WERI-Rb-1 (cell line): Measurements from ENCODE around the gene ETV7.
A peak's percentile ranks its signal among the peaks of the same experiment; 100 is the strongest.

ENCODE experiments used
- DNase-seq: peaks from one replicate; pipeline ENCODE4 v3.0.0-alpha.2; 2020
- H3K27ac ChIP-seq: fragments of 250-450 bp; sonication (Bioruptor Pico); 2 replicates; pipeline ENCODE4 v1.5.1; 2020; ENCODE audit warnings: mild to moderate bottlenecking, moderate library complexity
- H3K27me3 ChIP-seq: fragments of 250-450 bp; sonication (Bioruptor Pico); 2 replicates; pipeline ENCODE4 v1.5.1; 2021; ENCODE audit warnings: mild to moderate bottlenecking, low read depth, moderate library complexity; ENCODE audit not compliant: insufficient read depth, severe bottlenecking
- H3K36me3 ChIP-seq: fragments of 250-450 bp; sonication (Bioruptor Pico); 2 replicates; pipeline ENCODE4 v1.5.1; 2020; ENCODE audit warnings: mild to moderate bottlenecking, moderate library complexity
- H3K4me3 ChIP-seq: 2 replicates; pipeline ENCODE4 v1.5.1; 2011; ENCODE audit warnings: low read depth, mild to moderate bottlenecking, control low read depth, low read length
- H3K9me3 ChIP-seq: fragments of 250-450 bp; sonication (Bioruptor Pico); 2 replicates; pipeline ENCODE4 v1.5.1; 2021; ENCODE audit warnings: mild to moderate bottlenecking, moderate library complexity; ENCODE audit not compliant: severe bottlenecking
- CTCF ChIP-seq: IDR thresholded peaks from 2 replicates; pipeline ENCODE4 v1.5.1; 2011; ENCODE audit warnings: low read depth, mild to moderate bottlenecking, control low read depth, inconsistent platforms, low read length

The ETV7 gene

GRCh38 chr6:36319436-36319762 lies 68.1 kb downstream of the ETV7 start:
- peak overlapping the region; percentile 5; the same call in 1 of the 2 replicates for H3K27ac ChIP-seq
- DNase-seq: peak; percentile 76
- no peaks in the 10 kb centered on the region for H3K9me3 ChIP-seq
- H3K27me3 ChIP-seq: no peaks in the 10 kb centered on the region
- TF ChIP-seq CTCF: peak; percentile 28; the same call in 1 of the 2 replicates
- H3K36me3 ChIP-seq: no peaks in the 10 kb centered on the region
- H3K4me3 ChIP-seq: peak overlapping the region; percentile 14

GRCh38 chr6:36318690-36319435 lies 68.6 kb downstream of the ETV7 start:
- Histone ChIP-seq H3K27ac (peak overlapping the region; percentile 5; the same call in 1 of the 2 replicates), H3K27me3 (no peaks in the 10 kb centered on the region), H3K4me3 (peak overlapping the region; percentile 14), H3K36me3 (no peaks in the 10 kb centered on the region), H3K9me3 (no peaks in the 10 kb centered on the region)
- DNase-seq: no peak
- no peak for TF ChIP-seq CTCF

GRCh38 chr6:36317623-36318022 lies 69.8 kb downstream of the ETV7 start:
- Histone ChIP-seq H3K27me3 (no peaks in the 10 kb centered on the region), H3K4me3 (no peak overlapping the region), H3K9me3 (no peaks in the 10 kb centered on the region), H3K27ac (no peak overlapping the region), H3K36me3 (no peaks in the 10 kb centered on the region)
- TF ChIP-seq CTCF: no peak
- no peak for DNase-seq
